Colonic mucosa (tissue), 4 donors: ENCODE data around the gene FRYL. TPM values are rescaled to one million over a fixed set of nuclear protein-coding genes. Genes with fewer than 3 reads are reported as not detected.

Experiments
- DNase-seq: peaks from one replicate; pipeline ENCODE4 v3.0.0-alpha.2; 2020
- H3K27ac ChIP-seq: fragments of 200-600 bp; one replicate; pipeline ENCODE4 v1.8.0; 2021
- H3K27me3 ChIP-seq: fragments of 200-600 bp; one replicate; pipeline ENCODE4 v1.8.0; 2021
- H3K36me3 ChIP-seq: fragments of 200-600 bp; one replicate; pipeline ENCODE4 v1.8.0; 2021
- H3K4me1 ChIP-seq: fragments of 200-600 bp; one replicate; pipeline ENCODE4 v1.8.0; 2021; ENCODE audit warnings: mild to moderate bottlenecking
- H3K4me3 ChIP-seq: fragments of 200-600 bp; one replicate; pipeline ENCODE4 v1.8.0; 2021
- H3K9ac ChIP-seq, 2 donors: one replicate each; pipeline ENCODE4 v1.7.0; 2013; ENCODE audit warnings: control low read depth in 2 of 2, low read depth in 2 of 2, low read length in 2 of 2
- H3K9me3 ChIP-seq: fragments of 200-600 bp; one replicate; pipeline ENCODE4 v1.8.0; 2021
- intact Hi-C: fragments of 100-400 bp; cut with DNase I; formaldehyde crosslinking; loops from one replicate; pipeline ENCODE4 v1.14.1; 2022
- total RNA-seq, 2 donors: library from RNA; stranded (reverse); fragmentation: NEBNext Ultra II Directional in 1 of 2; extraction: Animal tissue kit (Norgen Biotek cat#: 25700) in 1 of 2; gene quantifications; one replicate each; pipeline ENCODE4 v1.2.1, GENCODE V29; 2021
- TF ChIP-seq, protein P1 (sequence below): fragments of 200-600 bp; IDR thresholded peaks from one replicate; pipeline ENCODE4 v1.8.0; 2022; ENCODE audit warnings: antibody characterized with exemption, mild to moderate bottlenecking
- donor health status: healthy.
- donor health status: DM: no; HTN: no; CAD: no.
- donor health status: DM: no; HTN: no; CAD: no.

The FRYL gene
- total RNA-seq, 2 donors from 2014 or later = 193 to 292 TPM

DNA sequence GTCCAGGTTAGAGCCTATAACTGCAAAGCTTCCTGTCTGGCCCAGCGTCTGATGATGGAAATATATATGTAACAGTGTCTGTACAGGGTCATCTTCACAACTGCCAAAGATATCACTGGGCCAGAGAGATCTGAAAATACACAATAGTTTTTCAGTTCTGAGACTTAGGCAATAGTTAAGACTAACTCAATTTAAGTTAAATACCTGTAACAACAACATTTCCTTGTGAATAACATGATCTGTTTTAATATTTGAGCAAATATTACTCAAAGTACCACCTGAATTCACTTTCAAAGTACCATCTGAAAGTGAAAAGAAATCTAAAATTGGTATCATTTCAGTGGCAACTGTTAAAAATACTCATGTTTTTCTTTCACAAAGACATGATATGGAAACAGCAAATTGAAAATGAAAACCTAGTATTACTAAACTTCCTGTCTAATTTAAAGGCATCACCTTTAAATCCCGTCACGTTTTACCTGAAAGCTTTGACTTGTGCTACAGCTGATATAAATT is 280.5 kb downstream of the FRYL start:
- intact Hi-C loops = no loop called here
- Histone ChIP-seq H3K27me3 (no peaks in the 10 kb centered on the region), H3K27ac (no peak overlapping the region), H3K4me1 (no peaks in the 10 kb centered on the region), H3K9ac (no peak overlapping the region), H3K9me3 (no peaks in the 10 kb centered on the region), H3K36me3 (no peaks in the 10 kb centered on the region), H3K4me3 (no peak overlapping the region)
- DNase-seq = no peak
- TF ChIP-seq, protein P1, sequence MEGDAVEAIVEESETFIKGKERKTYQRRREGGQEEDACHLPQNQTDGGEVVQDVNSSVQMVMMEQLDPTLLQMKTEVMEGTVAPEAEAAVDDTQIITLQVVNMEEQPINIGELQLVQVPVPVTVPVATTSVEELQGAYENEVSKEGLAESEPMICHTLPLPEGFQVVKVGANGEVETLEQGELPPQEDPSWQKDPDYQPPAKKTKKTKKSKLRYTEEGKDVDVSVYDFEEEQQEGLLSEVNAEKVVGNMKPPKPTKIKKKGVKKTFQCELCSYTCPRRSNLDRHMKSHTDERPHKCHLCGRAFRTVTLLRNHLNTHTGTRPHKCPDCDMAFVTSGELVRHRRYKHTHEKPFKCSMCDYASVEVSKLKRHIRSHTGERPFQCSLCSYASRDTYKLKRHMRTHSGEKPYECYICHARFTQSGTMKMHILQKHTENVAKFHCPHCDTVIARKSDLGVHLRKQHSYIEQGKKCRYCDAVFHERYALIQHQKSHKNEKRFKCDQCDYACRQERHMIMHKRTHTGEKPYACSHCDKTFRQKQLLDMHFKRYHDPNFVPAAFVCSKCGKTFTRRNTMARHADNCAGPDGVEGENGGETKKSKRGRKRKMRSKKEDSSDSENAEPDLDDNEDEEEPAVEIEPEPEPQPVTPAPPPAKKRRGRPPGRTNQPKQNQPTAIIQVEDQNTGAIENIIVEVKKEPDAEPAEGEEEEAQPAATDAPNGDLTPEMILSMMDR = no peak

DNA sequence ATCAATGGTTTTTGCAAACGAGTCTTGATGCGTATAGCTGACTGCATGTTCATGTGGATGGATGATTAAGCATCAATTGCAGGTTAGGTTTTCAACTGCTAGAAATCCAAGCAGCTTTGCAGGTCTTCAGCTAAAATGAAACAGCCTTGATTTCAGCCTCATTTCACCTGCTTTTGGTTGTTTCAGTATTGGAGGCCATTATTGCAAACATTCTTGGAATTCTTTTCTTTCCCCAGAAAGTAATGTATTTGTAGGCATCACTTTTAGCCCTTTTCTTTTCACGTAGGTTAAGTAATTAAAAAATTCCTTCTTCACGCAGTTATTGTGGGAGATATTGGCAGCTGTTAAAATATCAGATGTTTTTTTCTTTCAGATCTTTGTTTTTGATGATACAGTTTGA is 281.2 kb downstream of the FRYL start:
- H3K36me3 ChIP-seq = no peaks in the 10 kb centered on the region
- intact Hi-C loops = no loop called here
- no peaks in the 10 kb centered on the region for H3K4me1 ChIP-seq

DNA sequence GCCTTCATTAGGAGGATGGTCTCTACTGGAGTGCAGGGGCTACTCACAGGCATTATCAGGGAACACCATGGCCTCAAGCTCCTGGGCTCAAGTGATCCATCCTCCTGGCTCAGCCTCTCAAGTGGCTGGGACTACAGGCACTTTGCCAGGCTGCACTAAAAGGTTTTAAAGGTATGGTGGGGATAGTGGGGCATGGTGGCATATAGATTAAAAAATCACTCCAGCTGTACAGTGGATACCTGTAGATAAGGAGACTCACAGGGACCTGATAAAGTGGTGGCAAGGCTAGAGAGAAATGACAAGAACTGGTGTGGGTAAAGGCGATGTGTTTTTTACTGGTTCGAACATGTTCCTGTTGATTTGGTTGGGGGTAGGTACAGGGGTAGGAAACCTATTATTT is 284.1 kb downstream of the FRYL start:
- Histone ChIP-seq H3K9ac (no peak overlapping the region), H3K27me3 (peaks cover 5% of the 10 kb centered on the region), H3K36me3 (no peaks in the 10 kb centered on the region), H3K9me3 (no peaks in the 10 kb centered on the region), H3K27ac (no peak overlapping the region), H3K4me1 (no peaks in the 10 kb centered on the region), H3K4me3 (no peak overlapping the region)
- TF ChIP-seq, protein P1 = no peak
- no peak for DNase-seq
- intact Hi-C loops = no loop called here

More for the DNA sequence above, 281.2 kb downstream of the FRYL start:
- no peak overlapping the region for H3K9ac ChIP-seq
- H3K27ac ChIP-seq = no peak overlapping the region
- DNase-seq = no peak
- TF ChIP-seq, protein P1 = no peak
- H3K4me3 ChIP-seq = no peak overlapping the region
- no peaks in the 10 kb centered on the region for H3K27me3 ChIP-seq
- H3K9me3 ChIP-seq = no peaks in the 10 kb centered on the region

DNA sequence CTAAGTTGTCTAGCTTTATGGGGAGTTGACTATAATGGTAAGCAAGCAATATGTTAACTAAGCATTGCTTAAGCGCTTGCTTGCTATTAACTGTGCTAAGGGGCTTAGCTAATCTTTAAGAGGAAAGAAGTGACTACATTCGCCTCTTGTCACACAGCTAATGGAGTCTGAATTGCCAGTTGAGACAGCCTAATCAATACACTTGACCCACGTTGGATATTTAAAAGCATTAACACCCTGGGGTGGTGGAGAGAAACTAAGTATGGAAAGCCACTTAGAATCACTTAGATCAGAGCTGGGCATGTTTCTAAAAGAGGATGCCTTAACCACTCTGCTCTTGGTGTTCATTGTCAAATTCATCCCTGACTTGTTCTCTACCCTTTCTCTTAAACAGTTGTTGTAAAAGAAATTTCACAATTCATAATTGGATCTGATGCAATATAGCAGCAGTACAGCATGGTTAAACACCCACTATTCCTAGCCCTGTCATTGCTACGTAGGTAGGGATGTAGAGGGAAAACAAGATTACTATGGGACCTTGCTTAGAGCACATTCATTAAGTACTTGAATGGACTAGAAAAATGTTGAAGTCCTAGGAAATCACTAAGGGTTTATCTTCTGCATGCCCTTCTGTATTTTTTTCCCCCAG is 286.5 kb downstream of the FRYL start:
- Histone ChIP-seq H3K4me3 (no peak overlapping the region), H3K4me1 (no peaks in the 10 kb centered on the region), H3K27me3 (peaks cover 27% of the 10 kb centered on the region), H3K27ac (no peak overlapping the region), H3K9me3 (no peaks in the 10 kb centered on the region), H3K9ac (no peak overlapping the region), H3K36me3 (no peaks in the 10 kb centered on the region)
- intact Hi-C loops = no loop called here
- DNase-seq = no peak
- TF ChIP-seq, protein P1 = no peak

- Histone ChIP-seq H3K4me3 (no peak overlapping the region), H3K9ac (no peak overlapping the region), H3K27me3 (peaks cover 47% of the 10 kb centered on the region), H3K36me3 (no peaks in the 10 kb centered on the region), H3K9me3 (no peaks in the 10 kb centered on the region), H3K27ac (no peak overlapping the region), H3K4me1 (no peaks in the 10 kb centered on the region)
- TF ChIP-seq, protein P1 = no peak
- DNase-seq = no peak
- intact Hi-C loops = no loop called here
Measured at GRCh38 chr4:48491514-48492176, 288.4 kb downstream of the FRYL start.
